NCI-H69 (cell line): ENCODE results near the gene SECTM1.
"Not testable (repeated sequence)": the region's sequence is repeated elsewhere in the genome, so short reads cannot be mapped to it uniquely, and the experiment has no call there.

Experiments
- DNase-seq: peaks from one replicate; lab custom pipeline; 2025; lab: John Stamatoyannopoulos, UW

SECTM1 gene

DNA sequence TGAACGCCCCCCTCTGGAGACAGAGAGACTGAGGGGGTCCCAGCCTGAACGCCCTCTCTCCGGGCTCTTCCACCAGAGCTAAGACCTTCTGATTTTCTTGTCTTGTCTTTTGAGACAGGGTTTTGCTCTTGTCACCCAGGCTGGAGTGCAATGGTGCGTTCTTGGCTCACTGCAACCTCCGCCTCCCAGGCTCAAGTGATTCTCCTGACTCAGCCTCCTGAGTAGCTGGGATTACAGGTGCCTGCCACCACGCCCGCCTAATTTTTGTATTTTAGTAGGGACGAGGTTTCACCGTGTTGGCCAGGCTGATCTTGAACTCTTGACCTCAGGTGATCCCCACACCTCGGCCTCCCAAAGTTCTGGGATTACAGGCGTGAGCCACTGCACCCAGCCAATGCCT is 14.4 kb upstream of the SECTM1 start:
- DNase-seq = not testable (repeated sequence)

DNA sequence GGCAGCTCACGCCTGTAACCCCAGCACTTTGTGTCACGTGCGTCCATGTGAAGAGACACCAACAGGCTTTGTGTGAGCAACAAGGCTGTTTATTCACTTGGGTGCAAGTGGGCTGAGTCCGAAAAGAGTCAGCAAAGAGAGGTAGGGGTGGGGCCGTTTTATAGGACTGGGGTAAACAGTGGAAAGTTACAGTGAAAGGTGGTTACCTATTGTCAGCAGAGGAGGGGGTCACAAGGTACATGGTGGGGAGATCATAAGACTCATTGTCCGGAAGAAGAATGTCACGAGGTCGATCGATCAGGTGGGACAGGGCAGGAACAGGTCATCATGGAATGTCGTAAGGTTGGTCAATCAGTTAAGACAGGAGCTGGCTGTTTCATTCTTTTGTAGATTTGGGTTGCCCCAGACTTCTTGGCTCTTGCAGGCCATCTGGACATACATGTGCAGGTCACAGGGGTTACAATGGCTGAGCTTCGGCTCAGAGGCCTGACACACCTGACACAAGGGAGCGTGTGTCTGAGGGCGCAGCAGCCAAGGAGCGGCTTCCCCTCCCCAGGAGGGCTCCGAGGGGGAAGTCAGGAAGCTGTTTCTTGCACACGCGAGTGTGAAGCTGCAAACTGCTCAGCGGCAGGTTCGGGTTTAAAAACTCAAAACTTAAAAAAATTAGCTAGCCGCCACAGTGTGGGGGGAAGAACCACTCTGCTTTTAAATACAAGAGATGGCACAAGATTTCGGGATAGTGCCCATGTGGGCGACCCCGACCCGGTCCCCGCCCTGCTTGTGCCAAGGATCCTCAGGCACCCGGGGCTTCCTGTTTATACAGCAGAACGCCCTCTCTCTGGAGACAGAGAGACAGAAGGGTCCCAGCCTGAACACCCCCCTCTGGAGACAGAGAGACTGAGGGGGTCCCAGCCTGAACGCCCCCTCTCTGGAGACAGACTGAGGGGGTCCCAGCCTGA is 13.1 kb upstream of the SECTM1 start:
- no peak for DNase-seq

DNA sequence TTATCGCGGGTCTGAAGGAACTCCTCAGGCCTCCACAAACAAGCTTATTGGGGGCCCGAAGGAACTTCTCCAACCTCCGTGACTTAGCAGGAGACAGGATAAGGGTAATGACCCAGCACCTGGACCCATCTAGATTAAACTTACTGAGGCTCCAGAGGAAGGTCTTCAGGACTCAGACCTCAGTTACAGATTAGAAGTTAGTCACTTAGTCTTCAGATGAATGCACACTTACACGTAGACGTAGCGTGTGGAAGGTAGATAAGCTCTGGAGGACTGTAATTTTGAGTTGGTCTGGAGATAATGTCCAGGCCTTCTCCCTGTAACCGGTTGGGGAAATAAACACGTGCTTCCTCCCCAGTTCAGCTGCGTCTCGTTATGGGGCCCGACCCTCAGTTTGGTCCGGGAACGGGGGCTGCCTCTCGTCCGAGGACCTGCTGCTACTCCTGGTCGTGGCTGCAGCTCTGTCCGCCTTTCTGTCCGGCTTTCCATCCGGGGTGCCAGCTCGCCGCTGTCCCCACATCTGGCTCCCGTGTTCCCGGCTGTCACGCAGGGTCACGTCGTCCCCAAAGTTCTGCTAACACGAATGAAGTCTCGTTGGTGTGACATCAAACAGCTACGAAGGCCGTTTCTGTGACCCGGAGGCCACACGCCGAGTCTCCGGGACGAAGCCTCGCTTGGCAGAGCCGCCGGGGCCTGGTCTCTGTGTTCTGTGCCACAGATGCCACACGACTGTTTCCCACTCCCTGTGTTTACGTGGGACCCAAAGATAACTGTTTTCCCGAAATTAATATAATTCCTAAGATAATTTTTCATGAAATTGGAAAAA is 11.8 kb upstream of the SECTM1 start:
- no peak for DNase-seq

DNA sequence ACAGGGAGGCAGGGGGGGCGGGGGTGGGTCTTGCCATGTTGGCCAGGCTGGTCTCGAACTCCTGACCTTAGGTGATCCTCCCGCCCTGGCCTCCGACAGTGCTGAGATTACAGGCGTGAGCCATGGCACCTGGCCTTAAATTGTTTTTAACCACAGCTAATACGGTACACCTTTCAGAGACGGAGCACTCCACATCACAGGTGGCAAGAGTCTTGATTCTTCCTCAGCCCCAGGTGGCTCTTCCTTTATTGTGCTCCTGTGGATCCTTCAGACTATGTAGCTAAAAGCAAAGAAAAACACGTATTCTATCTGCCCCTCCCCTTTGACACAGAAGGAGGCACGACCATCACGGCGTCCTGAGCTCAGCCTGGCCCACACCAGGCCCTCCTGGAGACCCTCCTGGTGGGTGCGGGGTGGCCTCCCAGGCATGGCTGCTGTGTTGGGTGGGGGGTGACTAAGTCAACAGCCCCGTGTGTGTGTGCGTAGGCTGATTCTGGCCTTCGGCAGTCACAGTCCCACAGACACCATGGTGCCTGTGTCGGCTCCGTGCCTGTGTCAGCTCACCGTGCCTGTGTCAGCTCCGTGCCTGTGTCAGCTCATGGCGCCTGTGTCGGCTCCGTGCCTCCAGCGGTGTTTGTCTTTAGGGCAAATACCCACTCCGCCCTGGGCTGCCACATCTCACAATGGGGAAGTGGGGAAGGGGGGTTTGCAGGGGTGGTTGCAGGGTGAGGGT is 10.8 kb upstream of the SECTM1 start:
- no peak for DNase-seq

DNA sequence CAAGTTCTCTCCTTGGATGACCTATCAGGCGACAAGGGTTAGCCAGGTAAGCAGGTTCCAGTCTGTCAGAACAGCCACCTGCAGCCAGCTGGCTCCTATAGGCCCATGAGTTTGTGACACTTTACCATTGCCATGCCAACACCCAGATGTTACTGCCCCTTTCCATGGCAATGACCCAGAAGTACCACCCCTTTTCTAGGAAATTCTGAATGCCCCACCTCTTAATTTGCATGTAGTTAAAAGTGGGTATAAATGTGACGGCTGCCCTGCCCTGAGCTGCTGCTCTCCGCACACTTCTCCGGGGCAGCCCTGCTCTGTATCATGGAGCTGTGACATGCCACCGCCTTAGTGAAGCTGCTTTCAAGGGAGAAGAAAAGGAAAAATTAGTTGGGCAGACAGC is 10.0 kb upstream of the SECTM1 start:
- DNase-seq = no peak

DNA sequence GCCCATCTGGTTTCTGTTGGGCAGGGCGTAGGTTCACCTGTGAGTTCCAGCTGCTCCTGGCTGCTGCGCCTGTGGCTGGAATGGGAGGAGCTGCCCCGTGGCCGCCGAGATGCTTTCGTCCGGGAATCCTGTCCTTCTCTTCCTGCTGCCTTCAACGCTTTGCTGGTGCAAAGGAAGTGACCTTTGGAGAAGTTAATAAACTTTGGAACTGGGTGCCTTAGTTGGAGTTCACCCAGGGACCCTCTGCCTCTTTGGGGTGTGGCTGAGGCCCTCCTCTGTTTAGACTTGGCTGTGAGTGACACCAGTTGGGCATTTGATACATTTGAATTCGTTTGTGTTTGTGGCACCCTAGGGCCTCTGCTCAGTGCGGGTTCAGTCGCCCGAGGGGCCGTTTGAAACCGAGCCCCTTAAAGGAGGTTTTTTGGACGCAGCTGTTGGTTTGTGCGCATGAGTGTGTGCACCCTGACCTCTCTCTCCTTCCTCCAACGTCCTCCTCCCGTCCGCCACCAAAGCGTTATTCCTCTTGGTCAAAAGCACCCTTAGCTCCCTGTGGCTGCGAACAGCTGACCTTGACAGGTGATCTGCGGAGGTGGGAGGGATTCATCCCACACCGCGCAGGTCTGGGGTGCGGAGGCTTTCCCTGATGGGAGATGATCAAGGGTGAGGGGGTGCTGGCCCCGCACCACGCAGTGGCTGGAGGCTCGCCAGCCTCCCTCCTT is 9.0 kb upstream of the SECTM1 start:
- DNase-seq = no peak

DNA sequence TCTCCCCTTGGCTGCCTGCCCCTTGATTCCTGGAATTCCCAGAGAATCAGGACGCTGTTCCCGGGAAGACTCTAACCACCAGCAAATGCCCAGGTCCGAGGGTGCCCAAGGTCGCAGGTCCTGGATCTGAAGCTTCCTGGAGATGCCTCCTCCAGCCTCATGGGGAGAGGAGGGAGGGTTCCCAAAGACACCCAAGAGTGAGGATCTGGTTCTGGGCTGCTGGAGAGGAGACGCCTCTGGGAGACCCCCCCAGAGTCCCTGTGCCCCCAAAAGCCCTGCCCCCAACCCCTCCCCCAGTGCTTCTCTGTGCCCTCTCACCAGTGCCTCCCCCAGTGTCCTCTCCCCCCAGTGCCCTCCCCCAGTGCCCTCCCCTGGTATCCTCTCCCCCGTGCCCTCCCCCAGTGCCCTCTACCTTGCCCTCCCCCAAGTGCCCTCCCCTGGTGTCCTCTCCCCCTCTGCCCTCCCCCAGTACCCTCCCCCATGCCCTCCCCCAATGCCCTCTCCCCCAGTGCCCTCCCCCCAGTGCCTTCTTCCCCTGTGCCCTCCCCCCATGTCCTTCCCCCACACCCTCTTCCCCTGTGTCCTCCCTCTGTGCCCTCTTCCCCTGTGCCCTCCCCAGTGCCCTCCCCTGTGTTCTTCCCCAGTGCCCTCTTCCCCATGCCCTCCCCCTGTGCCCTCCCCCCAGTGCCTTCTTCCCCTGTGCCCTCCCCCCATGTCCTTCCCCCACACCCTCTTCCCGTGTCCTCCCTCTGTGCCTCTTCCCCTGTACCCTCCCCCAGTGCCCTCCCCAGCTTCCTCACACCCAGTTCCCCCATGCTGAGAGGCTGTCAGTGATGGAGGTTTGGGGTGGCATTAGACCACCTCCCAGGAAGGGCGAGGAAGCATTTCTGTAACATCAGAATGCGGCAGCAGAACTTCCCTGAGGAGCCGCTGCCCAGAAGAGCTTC is 6.3 kb upstream of the SECTM1 start:
- no peak for DNase-seq

DNA sequence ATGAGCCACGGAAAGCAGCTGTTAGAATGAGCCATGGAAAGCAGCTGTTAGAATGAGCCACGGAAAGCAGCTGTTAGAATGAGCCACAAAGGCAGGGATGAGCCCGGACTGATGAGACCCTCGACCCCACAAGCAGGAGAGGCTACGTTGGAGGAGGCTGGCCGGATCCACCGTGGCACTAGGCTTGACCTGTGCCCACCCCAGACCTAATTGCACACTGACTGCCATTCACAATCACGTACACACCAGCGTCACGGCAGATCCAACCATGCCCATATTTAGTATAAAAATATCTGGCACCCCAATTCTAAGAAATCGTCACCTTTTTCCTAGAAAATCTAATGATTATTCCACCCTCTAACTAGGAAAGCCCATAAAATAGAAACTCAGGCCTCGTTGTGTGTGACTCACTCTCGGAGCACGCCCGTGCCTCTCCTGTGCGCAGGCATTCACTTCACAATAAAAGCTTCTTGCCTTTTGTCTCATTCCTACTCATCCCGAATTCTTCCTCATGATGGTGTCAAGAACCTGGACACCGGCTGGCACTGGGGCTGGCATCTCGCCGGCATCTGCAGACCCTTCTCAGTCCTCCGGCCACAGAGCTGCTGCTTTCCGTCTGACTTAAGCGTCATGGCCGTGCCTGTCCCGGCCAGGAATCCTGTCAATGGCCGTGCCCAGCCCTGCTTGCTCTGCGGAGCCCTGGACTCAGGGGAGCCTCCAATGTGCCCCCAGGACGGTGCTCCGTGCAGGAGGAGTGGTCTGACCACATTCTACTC is 5.5 kb upstream of the SECTM1 start:
- peak; percentile 60 for DNase-seq

DNA sequence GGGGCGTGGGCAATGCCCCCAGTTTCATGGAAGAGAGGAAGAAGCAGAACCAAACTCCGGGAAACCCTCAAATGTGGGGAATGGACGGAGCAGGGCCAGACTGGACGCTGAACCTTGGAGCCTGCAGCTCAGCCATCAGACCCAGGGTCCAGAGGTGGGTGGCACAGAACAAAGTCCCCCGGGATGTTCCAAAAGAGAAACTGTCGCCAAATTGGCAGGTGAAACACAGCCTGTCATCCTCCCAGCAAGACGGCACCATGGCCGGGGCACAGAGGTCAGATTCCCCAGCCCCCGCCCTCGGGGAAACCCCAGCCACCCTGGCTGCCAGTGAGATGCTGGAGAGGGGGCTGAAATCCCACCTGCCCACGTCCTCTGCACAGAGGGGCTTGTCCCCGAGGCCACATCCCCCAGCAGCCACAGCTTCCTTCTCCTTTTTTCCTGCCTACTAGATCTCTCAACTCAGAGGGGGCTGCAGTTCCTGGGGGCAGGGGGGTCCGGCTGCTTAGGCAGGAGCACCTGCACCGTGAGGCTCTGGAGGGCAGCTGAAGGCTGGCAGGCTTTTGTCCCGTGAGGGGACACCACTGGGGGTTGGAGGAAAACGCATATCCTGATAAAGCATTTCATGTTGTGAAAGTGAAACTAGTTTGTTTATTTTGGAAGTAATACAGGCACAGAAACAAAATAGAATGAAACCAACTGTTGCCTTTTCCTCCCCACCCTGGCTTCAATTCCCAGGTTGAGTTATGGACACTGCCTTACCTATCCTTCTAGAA is 1.2 kb upstream of the SECTM1 start:
- DNase-seq = no peak

DNA sequence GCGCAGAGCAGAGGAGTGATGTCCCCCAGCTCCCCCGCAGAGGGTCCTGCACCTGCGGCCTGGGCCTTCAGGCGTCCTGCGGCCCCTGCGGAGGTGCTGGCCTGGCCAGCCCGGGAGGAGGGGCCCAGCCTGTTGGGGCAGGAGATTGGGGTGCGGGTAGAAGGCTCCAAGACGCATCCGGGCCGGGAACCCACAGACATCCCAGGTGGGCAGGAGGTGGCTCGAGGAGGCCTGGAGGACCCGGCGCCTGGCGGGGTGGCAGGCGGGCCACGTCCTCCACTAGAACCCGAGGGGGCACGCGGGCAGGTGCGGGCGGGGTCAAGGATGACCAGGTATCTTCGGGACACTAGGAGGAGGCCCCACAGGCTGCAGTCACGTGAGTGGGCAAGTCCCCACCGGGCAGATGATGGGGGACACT is 647 bp upstream of the SECTM1 start:
- DNase-seq = no peak

DNA sequence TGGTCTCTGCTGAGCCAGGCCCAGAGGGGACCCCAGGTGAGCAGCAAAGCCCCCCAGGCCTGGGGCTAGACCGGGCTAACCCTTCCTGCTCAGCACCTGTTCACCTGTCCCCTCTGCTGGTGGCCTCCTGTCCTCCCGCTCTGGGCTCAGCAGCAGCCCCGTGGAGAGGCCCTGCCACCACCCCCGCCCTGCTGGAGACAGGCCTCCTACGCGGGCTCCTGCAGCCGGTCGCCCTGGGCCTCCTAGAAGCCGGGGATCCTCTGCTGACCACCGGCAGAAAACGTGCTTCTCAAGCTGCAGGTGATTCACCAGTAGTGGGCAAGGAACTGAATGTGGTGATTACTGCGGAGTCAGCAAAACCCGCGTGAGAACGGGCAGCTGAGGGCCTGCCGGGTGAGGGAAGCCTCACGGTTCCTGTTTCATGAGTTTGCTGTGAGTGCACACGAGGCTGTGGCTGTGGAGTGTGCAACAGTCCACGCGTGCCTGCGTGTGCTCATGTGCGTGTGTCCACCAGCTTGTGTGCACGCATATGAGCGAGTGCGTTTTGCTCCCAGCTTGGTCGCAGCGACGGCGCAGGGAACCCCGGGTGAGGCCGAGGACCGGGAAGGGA is 792 bp downstream of the SECTM1 start:
- peak; percentile 60 for DNase-seq

DNA sequence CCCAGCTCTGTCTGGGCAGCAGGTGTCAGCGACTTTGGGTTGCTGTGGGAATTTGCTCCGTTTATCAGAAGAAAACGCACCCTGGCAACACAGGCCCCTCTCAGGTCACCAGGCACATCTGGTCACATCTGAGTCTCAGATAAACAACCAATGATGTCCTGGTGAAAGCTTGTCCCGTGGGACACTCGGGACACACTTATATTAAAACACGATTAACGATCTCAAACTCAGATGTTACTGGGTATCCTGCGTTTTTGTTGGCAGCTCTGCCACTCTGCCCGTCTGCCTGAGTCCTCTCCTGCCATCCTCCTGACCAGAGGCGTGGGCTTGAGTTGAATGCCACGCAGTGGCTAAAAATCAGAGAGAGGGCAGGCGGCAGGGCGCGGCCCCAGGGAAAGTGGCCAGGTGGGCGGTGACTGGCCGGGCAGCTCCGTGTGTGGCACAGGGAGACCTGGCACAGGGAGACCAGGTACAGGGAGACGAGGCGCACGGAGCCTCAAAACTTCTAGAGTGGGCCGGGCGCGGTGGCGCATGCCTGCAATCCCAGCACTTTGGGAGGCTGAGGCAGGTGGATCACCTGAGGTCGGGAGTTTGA is 2.1 kb downstream of the SECTM1 start:
- DNase-seq = no peak

DNA sequence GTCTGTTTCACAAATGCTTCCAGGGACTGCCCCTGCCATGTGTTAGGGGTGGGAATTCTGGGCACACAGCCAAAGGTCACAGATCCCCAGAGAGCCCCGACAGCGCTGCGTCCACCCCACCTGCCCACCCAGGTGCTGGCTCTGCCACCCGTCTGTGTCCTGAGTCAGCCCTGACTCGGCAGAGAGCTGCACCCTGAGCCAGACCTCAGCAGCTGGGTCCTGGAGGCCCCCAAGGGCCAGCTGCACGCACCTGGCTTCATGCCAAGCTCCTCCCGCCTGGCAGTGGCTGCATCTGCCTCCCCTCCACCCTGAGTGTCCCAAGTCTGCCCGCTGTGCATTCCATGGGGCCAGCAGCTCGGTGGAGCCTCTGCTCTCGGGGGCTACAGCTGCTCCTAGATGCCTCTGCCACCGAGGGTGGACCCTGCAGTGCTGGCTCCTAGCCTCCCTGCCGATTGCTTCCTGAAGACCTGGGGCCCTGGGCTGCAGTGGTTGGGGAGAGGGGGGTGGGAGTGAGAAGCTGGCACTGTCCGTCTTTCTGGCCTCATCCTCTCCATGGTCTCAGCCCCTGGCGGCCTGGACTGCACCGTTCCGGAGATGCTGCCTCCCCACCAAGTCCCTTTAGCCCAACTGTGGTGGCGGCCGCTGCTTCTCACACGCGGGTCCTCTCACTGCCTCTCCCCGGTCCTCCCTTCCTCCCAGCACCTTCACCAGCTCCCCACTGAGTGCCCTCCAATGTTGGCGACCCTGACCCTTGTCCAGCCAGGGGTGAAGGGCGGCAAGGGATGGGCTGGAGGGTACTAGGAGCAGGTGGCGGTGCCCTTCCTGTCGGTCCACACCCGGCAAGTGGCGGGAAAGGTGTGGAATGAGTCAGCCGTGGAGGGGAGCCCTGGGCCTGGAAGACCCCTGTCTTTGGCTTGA is 3.0 kb downstream of the SECTM1 start:
- DNase-seq = peak; percentile 97

DNA sequence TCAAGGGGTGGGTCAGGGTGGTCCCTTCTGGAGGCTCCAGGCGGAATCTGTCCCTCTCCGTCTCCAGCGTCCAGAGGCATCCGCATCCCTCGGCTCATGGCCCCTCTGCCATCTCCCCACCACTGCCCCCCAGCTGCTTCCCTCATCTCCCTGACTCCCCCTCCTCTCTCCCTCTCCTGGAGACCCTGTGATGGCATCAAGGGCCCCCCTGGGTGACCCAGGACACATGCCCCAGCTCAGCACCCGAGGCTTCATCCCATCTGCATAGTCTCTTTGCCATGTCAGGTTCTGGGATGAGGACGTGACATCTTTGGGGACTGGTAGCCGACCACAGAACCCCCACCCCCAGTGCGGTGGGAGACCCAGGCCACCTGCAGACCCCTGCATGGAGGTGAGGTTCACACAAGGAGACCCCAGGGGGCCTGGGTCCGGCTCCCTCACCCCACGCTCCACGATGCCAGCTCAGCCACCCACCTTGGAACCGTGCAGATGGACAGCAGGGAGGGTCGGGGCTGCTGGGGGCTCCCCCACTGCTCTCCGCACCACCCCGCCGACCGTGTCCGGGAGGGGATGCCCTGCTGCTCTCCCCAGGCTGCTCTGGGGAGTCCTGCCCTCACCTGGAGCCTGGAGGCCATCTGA is 3.8 kb downstream of the SECTM1 start:
- DNase-seq = no peak

DNA sequence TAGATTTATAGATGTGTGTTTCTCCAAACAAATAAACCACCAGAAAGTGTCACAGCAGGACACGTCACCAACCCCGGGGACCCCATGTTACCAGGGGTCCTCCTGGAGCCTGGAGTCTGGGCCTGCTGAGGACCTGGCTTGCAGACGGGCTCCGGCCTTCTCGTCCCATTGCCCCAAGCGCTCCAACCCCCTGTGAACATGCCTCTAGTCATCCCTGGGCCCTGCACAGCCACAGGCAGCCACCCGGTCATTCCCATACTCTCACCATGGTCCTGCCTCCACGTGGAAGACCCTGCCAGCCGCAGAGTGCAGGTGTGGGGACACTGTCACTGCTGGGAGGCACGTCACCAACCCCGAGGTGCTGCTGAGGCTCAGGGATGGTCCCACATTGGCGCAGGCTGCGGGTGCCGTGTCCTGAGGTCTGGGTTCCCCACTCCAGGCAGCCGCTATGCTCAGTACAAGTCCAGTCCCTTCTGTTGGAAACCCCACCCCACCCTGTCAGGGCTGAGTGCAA is 4.5 kb downstream of the SECTM1 start:
- peak; percentile 61 for DNase-seq
